Measurements from ENCODE around the gene CFAP251. TPM values are rescaled to one million over a fixed set of nuclear protein-coding genes. Genes with fewer than 3 reads are reported as not detected.

CFAP251 gene
- total RNA-seq, 4 donors from 2014 or later, result 4.6 to 18.5 (median 9.6) TPM

DNA sequence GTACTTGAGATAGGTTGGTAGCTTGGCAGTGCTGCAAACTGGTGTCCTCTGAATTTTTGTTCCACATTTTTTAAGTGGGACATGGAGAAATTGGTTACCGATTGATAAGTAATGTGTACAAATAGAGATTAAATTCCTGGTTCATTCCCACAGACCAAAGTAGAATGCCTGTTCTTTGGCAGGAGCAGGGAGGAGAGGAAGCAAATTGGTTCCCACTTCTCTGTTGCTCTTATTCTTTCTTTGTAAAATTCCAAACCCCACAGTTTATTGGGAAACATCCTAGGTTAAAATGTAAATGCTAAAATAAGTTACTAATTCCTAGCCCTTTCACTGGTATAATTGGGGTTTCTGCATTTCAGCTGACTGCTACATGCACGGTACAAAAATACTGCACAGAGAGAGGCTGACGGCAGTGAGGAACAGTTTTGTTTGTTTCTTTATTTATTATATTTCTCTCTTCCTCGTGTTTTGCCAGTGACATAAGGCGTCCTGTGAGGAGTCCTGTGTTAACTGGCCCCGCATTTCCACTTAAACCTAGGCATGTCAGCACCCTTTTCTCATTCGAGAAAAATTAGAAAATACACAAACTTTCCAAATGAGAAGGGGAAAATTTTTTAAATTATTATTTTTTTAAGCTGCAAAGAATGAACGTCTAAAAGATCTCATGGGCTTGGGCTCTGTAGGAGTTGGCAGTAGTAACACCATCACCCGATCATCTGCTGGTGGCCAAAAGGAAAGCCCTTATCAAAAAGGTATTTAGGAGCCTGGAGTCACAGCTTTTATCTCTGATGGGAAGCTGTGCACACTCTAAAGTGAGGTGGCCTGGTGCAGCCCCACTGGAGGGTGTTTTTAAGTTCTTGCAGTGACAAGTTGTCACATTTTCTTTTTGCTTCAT is 77.9 kb downstream of the CFAP251 start:
- TF ChIP-seq, protein P1, sequence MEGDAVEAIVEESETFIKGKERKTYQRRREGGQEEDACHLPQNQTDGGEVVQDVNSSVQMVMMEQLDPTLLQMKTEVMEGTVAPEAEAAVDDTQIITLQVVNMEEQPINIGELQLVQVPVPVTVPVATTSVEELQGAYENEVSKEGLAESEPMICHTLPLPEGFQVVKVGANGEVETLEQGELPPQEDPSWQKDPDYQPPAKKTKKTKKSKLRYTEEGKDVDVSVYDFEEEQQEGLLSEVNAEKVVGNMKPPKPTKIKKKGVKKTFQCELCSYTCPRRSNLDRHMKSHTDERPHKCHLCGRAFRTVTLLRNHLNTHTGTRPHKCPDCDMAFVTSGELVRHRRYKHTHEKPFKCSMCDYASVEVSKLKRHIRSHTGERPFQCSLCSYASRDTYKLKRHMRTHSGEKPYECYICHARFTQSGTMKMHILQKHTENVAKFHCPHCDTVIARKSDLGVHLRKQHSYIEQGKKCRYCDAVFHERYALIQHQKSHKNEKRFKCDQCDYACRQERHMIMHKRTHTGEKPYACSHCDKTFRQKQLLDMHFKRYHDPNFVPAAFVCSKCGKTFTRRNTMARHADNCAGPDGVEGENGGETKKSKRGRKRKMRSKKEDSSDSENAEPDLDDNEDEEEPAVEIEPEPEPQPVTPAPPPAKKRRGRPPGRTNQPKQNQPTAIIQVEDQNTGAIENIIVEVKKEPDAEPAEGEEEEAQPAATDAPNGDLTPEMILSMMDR (IDR thresholded peaks at IDR 0.05; ENCODE audit: low read depth), result no peak

DNA sequence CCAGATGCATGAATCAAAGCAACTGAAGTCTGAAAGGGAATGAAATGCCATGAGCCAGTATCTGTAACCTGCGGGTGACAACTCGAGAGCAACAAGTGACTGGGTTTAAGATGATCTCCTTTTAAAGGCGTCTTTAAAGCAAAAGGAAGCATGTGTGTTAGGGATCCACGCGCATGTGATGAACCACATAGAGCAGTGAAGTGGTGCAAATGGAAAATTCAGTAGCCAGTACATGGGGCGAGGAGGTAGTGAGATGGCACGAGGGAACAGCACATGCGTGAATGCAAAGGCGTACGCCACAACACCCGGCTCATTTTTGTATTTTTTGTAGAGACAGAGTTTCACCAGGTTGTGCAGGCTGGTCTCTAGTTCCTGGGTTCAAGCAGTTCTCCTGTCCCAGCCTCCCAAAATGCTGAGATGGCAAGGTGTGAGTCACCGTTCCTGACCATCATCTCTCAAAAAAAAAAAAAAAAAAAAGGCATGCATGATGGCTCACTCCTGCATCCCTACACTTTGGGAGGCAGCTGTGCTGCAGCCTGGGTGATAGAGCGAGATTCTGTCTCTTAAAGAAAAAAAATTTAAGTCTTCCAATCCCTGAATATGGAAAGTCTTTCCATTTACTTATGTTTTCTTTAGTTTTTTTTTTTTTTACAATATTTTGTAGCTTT is 78.7 kb downstream of the CFAP251 start:
- TF ChIP-seq, protein P1 (IDR thresholded peaks at IDR 0.05; ENCODE audit: low read depth), result no peak

DNA sequence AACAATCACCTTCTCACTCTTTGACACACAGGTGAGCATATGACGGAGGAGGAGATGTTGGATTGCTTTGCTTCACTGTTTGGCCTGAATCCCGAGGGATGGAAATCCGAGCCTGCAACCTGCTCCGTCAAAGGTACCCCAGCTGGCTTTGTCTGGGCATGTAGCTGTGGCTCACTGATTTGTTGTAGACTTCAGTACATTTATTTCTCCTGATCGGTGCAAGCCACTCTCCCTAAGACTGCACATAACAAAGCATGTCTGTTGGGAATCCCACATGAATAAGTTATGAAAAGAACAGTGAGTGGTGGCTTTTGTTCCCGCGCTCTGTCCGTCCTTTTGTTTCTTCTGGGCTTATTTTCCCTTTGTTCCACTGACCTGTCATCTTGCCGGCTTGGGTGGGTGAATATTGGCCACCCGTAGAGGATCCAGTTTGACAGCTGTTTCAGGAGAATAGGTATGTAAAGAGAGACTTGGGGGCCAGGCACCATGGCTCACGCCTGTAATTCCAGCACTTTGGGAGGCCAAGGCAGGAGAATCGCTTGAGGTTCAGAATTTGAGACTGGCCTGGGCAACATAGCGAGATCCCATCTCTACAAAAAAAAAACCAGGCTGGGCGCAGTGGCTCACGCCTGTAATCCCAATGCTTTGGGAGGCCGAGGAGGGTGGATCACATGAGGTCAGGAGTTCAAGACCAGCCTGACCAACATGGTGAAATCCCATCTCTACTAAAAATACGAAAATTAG is 83.2 kb downstream of the CFAP251 start:
- TF ChIP-seq, protein P1 (IDR thresholded peaks at IDR 0.05; ENCODE audit: low read depth), result no peak

DNA sequence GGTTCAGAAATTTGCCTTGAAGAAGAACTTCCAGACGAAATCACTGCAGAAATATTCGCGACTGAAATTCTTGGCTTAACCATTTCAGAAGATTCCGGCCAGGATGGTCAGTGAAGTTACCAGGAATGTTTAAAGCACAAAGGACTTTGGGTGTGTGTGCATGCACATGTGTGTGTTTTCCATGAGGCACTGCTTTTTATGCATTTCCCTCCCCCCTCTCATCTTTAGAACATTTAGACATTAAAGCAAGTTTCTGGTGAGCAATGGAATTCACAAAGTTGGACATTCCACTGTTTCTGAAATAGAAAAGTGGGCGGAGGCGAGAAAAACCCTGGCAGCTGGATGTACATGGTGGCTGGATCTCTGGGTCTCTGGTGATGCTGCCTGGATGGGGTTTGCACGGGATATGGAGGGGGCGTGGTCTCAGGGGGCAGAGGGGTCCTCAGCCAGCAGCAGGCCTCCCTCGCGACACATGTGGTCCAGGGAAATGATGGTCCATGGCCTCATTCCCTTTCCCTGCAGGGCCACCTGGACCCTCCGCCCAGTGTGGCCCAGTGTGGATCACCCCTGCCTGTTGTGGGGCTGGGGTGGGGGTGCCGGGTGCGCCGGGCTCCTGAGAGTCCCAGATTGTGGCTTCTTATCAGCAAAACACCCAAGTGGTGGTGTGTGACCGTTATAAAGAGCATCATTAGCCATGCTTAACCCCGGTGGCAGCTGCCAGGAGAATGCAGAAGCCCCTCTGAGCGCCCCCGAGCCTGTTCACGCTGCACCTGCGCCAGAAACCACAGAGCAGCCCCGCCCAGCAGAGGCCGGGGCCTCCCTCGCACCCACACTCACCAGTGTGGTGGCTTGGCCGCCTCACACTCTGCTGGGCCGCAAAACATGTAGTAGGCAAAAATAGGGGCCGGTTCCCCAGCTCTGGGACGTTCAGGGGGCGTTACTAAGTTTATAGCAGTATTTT is 85.5 kb downstream of the CFAP251 start:
- TF ChIP-seq, protein P1 (IDR thresholded peaks at IDR 0.05; ENCODE audit: low read depth), result no peak

DNA sequence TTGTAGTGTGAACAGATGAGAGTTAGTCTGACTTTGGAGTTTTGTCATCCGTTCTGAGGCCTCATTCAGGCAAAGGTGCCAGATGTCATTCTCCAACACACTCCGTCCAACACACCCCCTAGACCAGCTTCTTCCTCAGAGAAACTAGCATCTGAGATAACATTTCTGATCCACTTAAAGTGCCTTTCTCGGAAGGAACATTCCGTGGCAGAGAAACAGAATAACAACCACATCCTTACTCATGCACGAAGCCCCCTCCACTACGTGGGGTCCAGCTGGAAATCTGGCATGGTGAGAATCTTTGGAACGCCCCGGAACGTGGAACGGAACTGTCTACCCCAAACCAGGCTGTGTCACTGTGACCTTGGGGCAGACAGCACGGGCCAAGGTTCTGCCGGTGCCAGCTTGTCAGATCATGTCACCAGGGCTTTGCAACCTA is 86.3 kb downstream of the CFAP251 start:
- TF ChIP-seq, protein P1 (IDR thresholded peaks at IDR 0.05; ENCODE audit: low read depth), result no peak

DNA sequence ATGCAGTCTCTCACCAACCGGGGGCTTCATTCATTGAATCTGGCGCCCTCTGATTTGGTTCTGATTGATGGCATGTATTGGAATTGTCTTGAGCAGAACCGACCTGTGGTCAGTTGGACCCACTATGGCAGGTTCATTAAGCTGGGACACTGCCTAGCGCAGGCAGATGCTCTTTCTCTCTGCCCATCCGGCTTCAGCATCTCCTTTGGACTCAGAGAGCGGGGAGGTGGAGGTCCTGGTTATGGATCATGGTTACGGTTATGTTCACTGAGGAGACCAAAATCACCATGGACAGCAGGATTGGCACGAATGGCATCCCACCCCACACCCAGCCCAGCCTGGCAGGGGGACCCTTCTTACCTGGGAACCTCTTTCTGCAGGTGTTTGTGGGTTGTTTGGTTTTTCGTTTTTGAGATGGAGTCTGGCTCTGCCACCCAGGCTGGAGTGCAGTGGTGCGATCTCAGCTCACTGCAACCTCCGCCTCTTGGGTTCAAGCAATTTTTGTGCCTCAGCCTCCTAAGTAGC is 86.9 kb downstream of the CFAP251 start:
- TF ChIP-seq, protein P1 (IDR thresholded peaks at IDR 0.05; ENCODE audit: low read depth), result no peak

Data from subcutaneous adipose tissue (tissue), 4 donors.